SK-N-SH (cell line): ENCODE results near the gene EIF1. TPM values are rescaled to one million over a fixed set of nuclear protein-coding genes. Genes with fewer than 3 reads are reported as not detected.

ENCODE experiments used
- CTCF ChIA-PET: fragments of 300-600, 350-600 bp; formaldehyde crosslinking; extraction: SDS; loops from one replicate; lab custom pipeline; 2021; lab: Yijun Ruan, JAX
- POLR2A ChIA-PET: fragments of 350-600 bp; sonication (Branson Sonifier 250); formaldehyde crosslinking; extraction: SDS; loops from one replicate; lab custom pipeline; 2020; ENCODE audit warnings: antibody characterized with exemption, inconsistent platforms; lab: Yijun Ruan, JAX
- DNase-seq: peaks from one replicate; pipeline ENCODE4 v3.0.0; 2012
- H2AFZ ChIP-seq: fragments of 200-600 bp; sonication (generic); 2 replicates; pipeline ENCODE4 v1.8.1; 2016; ENCODE audit warnings: antibody characterized with exemption, mild to moderate bottlenecking, low read depth
- H3F3A ChIP-seq: fragments of 200-600 bp; sonication (generic); replicated peaks from 2 replicates; pipeline ENCODE3; 2016; ENCODE audit warnings: antibody characterized with exemption, mild to moderate bottlenecking; ENCODE audit not compliant: insufficient read depth
- H3K27ac ChIP-seq, 2 experiments: fragments of 200-500 bp in 1 of 2; fragments of 200-600 bp in 1 of 2; sonication (Bioruptor generic) in 1 of 2; sonication (generic), shearing (Covaris generic) in 1 of 2; 2 replicates each; pipeline versions ENCODE4 v1.5.1 to v1.6.1; 2014 to 2016; ENCODE audit warnings: low read depth in 2 of 2, inconsistent platforms in 1 of 2, low read length in 1 of 2, mild to moderate bottlenecking in 1 of 2, mixed read lengths in 1 of 2
- H3K27me3 ChIP-seq: fragments of 200-600 bp; sonication (generic), shearing (Covaris generic); 2 replicates; pipeline ENCODE4 v1.6.1; 2016; ENCODE audit warnings: mixed run types; ENCODE audit not compliant: insufficient read depth
- H3K36me3 ChIP-seq, 2 experiments: fragments of 200-500 bp in 1 of 2; fragments of 200-600 bp in 1 of 2; sonication (Bioruptor generic) in 1 of 2; sonication (generic) in 1 of 2; replicated peaks in 1 of 2; 2 replicates each; pipeline versions ENCODE3 to v1.5.1; 2014 to 2016; ENCODE audit warnings: low read length in 1 of 2, mild to moderate bottlenecking in 1 of 2; ENCODE audit not compliant: insufficient read depth in 2 of 2, control insufficient read depth in 1 of 2
- H3K4me1 ChIP-seq, 2 experiments: fragments of 200-500 bp in 1 of 2; fragments of 200-600 bp in 1 of 2; sonication (Bioruptor generic) in 1 of 2; sonication (generic), shearing (Covaris generic) in 1 of 2; 2 replicates each; pipeline versions ENCODE4 v1.5.1 to v1.6.1; 2014 to 2016; ENCODE audit warnings: low read depth in 1 of 2, low read length in 1 of 2, mixed run types in 1 of 2; ENCODE audit not compliant: insufficient read depth in 2 of 2, control insufficient read depth in 1 of 2
- H3K4me2 ChIP-seq: fragments of 200-600 bp; sonication (generic), shearing (Covaris generic); 2 replicates; pipeline ENCODE4 v1.6.1; 2017; ENCODE audit warnings: mixed run types
- H3K4me3 ChIP-seq, 2 experiments: fragments of 200-500 bp in 1 of 2; fragments of 200-600 bp in 1 of 2; sonication (Bioruptor generic) in 1 of 2; sonication (generic), shearing (Covaris generic) in 1 of 2; 2 replicates each; pipeline versions ENCODE4 v1.5.1 to v1.8.1; 2014 to 2016; ENCODE audit warnings: low read depth in 2 of 2, inconsistent platforms in 1 of 2, low read length in 1 of 2, mild to moderate bottlenecking in 1 of 2, mixed read lengths in 1 of 2, moderate library complexity in 1 of 2
- H3K79me2 ChIP-seq: fragments of 200-600 bp; sonication (generic); 2 replicates; pipeline ENCODE4 v1.8.1; 2017; ENCODE audit warnings: mild to moderate bottlenecking; ENCODE audit not compliant: insufficient read depth
- H3K9ac ChIP-seq: fragments of 200-600 bp; sonication (generic); 2 replicates; pipeline ENCODE4 v1.6.1; 2017; ENCODE audit warnings: mixed run types
- H3K9me2 ChIP-seq: fragments of 200-600 bp; sonication (generic); 2 replicates; pipeline ENCODE4 v1.6.1; 2017; ENCODE audit warnings: mixed run types
- H3K9me3 ChIP-seq: fragments of 200-600 bp; sonication (generic); 2 replicates; pipeline ENCODE4 v1.6.1; 2017; ENCODE audit warnings: mixed run types, mild to moderate bottlenecking, moderate library complexity
- H4K20me1 ChIP-seq: fragments of 200-600 bp; sonication (generic); 2 replicates; pipeline ENCODE4 v1.6.1; 2017; ENCODE audit warnings: mild to moderate bottlenecking, mixed run types; ENCODE audit not compliant: insufficient read depth
- EZH2phosphoT487 ChIP-seq: fragments of 200-600 bp; sonication (generic); IDR thresholded peaks from 2 replicates; pipeline ENCODE4 v1.6.1; 2017; ENCODE audit warnings: low read depth, mixed run types, mild to moderate bottlenecking, antibody characterized with exemption, moderate library complexity, borderline replicate concordance
- FOSL2 ChIP-seq: IDR thresholded peaks from 2 replicates; pipeline ENCODE4 v1.4.0; 2012; ENCODE audit warnings: low read depth, mild to moderate bottlenecking, moderate library complexity, borderline replicate concordance
- FOXM1 ChIP-seq: IDR thresholded peaks from 2 replicates; pipeline ENCODE4 v1.4.0; 2012; ENCODE audit warnings: low read depth, mild to moderate bottlenecking
- GABPA ChIP-seq: IDR thresholded peaks from 2 replicates; pipeline ENCODE4 v1.4.0; 2012; ENCODE audit warnings: low read depth, mild to moderate bottlenecking
- GATA2 ChIP-seq: sonication (generic); formaldehyde crosslinking; IDR thresholded peaks from 2 replicates; pipeline ENCODE4 v1.5.0; 2020; ENCODE audit warnings: mild to moderate bottlenecking, missing genetic modification reagents
- IRF3 ChIP-seq: fragments of 150-350 bp; IDR thresholded peaks from 2 replicates; pipeline ENCODE4 v1.6.1; 2016; ENCODE audit warnings: mild to moderate bottlenecking, low read depth, low read length
- MAX ChIP-seq: IDR thresholded peaks from 2 replicates; pipeline ENCODE4 v1.4.0; 2012; ENCODE audit warnings: low read depth
- RFX5 ChIP-seq: IDR thresholded peaks from 2 replicates; pipeline ENCODE4 v1.6.1; 2012; ENCODE audit warnings: mild to moderate bottlenecking, improper control_type of control experiment, low read length
- SIN3A ChIP-seq: IDR thresholded peaks from 2 replicates; pipeline ENCODE4 v1.6.1; 2012; ENCODE audit warnings: low read depth, mild to moderate bottlenecking, low read length, moderate library complexity, borderline replicate concordance
- SMC3 ChIP-seq: IDR thresholded peaks from 2 replicates; pipeline ENCODE4 v1.6.1; 2012; ENCODE audit warnings: low read depth, low read length, improper control_type of control experiment
- TEAD4 ChIP-seq: IDR thresholded peaks from 2 replicates; pipeline ENCODE4 v1.4.0; 2012; ENCODE audit warnings: mild to moderate bottlenecking, borderline replicate concordance; ENCODE audit not compliant: insufficient read depth
- USF1 ChIP-seq: IDR thresholded peaks from 2 replicates; pipeline ENCODE4 v1.4.0; 2012; ENCODE audit warnings: low read depth, borderline replicate concordance
- ZBTB33 ChIP-seq: IDR thresholded peaks from 2 replicates; pipeline ENCODE4 v1.4.0; 2012; ENCODE audit warnings: low read depth, borderline replicate concordance
- WGBS: methylation state at CpG from one replicate; pipeline ENCODE4 v1.1.6; 2017; ENCODE audit warnings: low lambda C conversion rate; 5-methylcytosine and 5-hydroxymethylcytosine counted together
- polyA plus RNA-seq, 3 experiments: library from polyadenylated mRNA; depleted of rRNA; stranded (reverse); fragments of >200 nt; gene quantifications; 2 replicates each; pipeline ENCODE4 v1.2.3, GENCODE V29; 2012

Gene EIF1
- polyA plus RNA-seq, 1 of the 3 experiments (the other 2 are of a cell fraction): 300 TPM

GRCh38 chr17:41722231-41722630 lies 33.5 kb downstream of the EIF1 start:
- H3K9me2 ChIP-seq: no peaks in the 10 kb centered on the region
- no peaks in the 10 kb centered on the region for H4K20me1 ChIP-seq
- no peak overlapping the region for H3K4me2 ChIP-seq
- POLR2A ChIA-PET: no interaction called here
- no peak for TF ChIP-seq TEAD4
- no peak for TF ChIP-seq GATA2 (CRISPR knock-in tag)
- TF ChIP-seq FOXM1: no peak
- no peak for TF ChIP-seq SMC3
- TF ChIP-seq SIN3A: no peak
- no peak for TF ChIP-seq ZBTB33
- no peak for TF ChIP-seq EZH2phosphoT487
- no peak for TF ChIP-seq IRF3
- TF ChIP-seq GABPA: no peak
- CTCF ChIA-PET: interaction anchor here (0.8 to 3.4 kb wide), 3 partner anchors 15 to 60 kb away, joined by 3 to 20 read pairs (median 5); no protein-coding TSS in a partner anchor
- no peaks in the 10 kb centered on the region for H3K79me2 ChIP-seq
- H3K27ac ChIP-seq: no peak overlapping the region
- H3K9me3 ChIP-seq: no peaks in the 10 kb centered on the region
- H3K4me3 ChIP-seq: no peak overlapping the region
- no peak overlapping the region for H2AFZ ChIP-seq
- H3K4me1 ChIP-seq: no peaks in the 10 kb centered on the region
- 80% methylated on average over 7 of the region's 7 CpGs for WGBS
- H3K36me3 ChIP-seq: no peaks in the 10 kb centered on the region
- no peak overlapping the region for H3K9ac ChIP-seq
- no peak for DNase-seq
- no peaks in the 10 kb centered on the region for H3F3A ChIP-seq
- H3K27me3 ChIP-seq: no peaks in the 10 kb centered on the region

GRCh38 chr17:41723801-41724475 lies 35.3 kb downstream of the EIF1 start:
- Histone ChIP-seq H2AFZ (no peak overlapping the region), H3K36me3 (no peaks in the 10 kb centered on the region), H3K4me2 (no peak overlapping the region), H3F3A (no peaks in the 10 kb centered on the region), H3K4me1 (no peaks in the 10 kb centered on the region), H3K27ac (no peak overlapping the region), H3K9me2 (no peaks in the 10 kb centered on the region), H3K9me3 (no peaks in the 10 kb centered on the region), H3K9ac (no peak overlapping the region), H4K20me1 (no peaks in the 10 kb centered on the region), H3K79me2 (no peaks in the 10 kb centered on the region), H3K4me3 (no peak overlapping the region), H3K27me3 (no peaks in the 10 kb centered on the region)
- CTCF ChIA-PET: interaction anchor here (0.7 to 24.8 kb wide), 7 partner anchors 11 to 80 kb away, joined by 3 to 405 read pairs (median 13); partner anchors contain the start of genes FKBP10, JUP and P3H4
- no peak for DNase-seq
- POLR2A ChIA-PET: no interaction called here
- 54% methylated on average over 9 of the region's 12 CpGs for WGBS
- TF ChIP-seq FOSL2: no peak
- TF ChIP-seq MAX: no peak
- TF ChIP-seq EZH2phosphoT487: no peak
- no peak for TF ChIP-seq RFX5
- no peak for TF ChIP-seq FOXM1
- TF ChIP-seq USF1: no peak
